HG03064 (cell line): ENCODE results near the gene TUBB3.
A peak's percentile ranks its signal among the peaks of the same experiment; 100 is the strongest.
"Not testable (repeated sequence)": the region's sequence is repeated elsewhere in the genome, so short reads cannot be mapped to it uniquely, and the experiment has no call there.

Experiments
- ATAC-seq: cut with Tn5 transposase; IDR thresholded peaks from one replicate; pipeline ENCODE4 v1.9.1; 2021; ENCODE audit warnings: low read depth; ENCODE audit not compliant: unreplicated experiment

Gene TUBB3

GRCh38 chr16:89922884-89923639, at the start of gene TUBB3:
Gene TUBB3, plus strand, starts transcription at chr16:89923342. Its CDS starts 60 bp downstream, at chr16:89923402.
- ATAC-seq: no peak

GRCh38 chr16:89873972-89874689, 49.0 kb upstream of the TUBB3 start:
- peak; percentile 58 for ATAC-seq

GRCh38 chr16:89879123-89879522, 44.0 kb upstream of the TUBB3 start:
- ATAC-seq: not testable (repeated sequence)

- ATAC-seq: no peak
These were observed 42.4 kb upstream of the TUBB3 start for GRCh38 chr16:89880477-89881367.

DNA sequence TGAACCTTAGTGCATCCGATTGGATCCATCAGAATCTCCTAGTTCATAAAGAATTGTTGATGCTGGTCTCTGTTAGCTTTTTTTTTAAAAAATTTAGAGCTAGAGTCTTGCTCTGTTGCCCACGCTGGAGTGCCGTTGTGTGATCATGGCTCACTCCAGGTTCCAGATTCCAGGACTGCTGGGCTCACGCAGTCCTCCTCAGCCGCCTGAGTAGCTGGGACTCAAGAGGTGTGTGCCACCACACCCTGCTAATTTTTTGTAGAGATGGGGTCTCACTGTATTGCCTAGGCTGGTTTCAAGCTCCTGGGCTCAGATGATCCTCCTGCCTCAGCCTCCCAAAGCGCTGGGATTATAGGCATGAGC, 41.8 kb upstream of the TUBB3 start:
- no peak for ATAC-seq

DNA sequence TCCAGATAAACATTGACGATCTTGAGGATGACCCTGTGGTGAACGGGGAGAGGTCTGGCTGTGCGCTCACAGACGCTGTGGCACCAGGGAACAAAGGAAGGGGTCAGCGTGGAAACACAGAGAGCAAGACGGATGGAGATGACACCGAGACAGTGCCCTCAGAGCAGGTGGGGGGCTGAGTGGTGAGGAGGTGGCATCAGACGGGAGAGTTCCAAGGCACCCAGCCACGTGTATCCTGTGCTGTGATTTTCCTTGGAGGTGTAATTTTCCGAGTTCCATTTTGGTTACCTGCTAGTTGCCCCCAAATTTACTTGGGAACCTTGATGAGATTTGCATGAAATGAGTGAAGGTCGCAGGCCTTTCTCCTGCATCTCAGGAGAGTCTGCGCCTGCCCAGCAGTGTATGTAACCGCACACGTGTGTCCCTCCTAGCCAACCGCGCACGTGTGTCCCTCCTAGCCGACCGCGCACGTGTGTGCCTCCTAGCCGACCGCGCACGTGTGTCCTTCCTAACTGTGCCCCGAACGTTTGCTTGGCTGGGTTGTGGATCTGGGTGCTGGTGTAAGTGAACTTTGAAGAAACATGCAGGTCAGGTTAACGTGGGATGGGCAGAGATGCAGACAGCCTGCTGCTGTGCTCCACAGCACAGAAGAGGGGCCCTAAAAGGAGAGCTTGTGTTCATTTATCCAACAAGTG, 39.6 kb upstream of the TUBB3 start:
- no peak for ATAC-seq

- no peak for ATAC-seq
These were observed 39.1 kb upstream of the TUBB3 start for GRCh38 chr16:89884041-89884421.

DNA sequence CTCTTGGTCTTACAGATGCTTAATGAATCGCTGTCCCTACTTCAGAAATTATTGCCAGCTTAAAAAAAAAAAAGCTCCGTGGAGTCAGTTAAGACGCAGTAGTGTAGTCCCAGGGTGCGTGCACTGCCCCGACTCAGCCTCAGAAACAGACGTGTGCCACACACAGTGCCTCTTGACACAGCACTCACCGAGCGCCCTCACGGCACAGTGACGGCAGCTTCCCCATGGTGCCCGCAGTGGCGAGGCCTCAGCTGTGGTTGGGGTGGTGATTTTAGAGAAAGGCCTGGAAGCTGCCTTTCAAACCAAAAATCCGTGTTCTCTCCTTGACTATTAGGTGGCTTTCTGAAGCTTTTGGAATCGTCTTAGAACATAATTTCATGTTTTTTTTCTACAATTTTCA, 35.9 kb upstream of the TUBB3 start:
- ATAC-seq: no peak

DNA sequence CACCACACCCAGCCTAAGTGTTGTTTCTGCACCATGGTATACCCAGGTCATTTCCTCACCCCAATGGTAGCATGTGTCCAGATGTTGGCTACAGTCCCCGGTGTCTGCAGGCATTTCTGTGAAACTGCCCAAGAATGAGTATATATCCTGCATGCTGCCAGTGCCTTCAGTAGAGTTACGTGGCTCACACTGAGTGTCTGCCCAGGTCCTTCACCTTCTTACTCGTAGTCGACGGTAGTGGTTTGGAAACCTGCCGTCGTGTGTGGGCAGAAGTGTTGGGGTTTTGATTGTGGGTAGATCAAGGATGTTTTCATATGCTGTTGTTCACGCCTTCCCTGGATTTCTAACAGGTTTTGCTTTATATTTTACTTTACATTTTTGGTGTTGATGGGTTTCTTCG, 32.9 kb upstream of the TUBB3 start:
- no peak for ATAC-seq

DNA sequence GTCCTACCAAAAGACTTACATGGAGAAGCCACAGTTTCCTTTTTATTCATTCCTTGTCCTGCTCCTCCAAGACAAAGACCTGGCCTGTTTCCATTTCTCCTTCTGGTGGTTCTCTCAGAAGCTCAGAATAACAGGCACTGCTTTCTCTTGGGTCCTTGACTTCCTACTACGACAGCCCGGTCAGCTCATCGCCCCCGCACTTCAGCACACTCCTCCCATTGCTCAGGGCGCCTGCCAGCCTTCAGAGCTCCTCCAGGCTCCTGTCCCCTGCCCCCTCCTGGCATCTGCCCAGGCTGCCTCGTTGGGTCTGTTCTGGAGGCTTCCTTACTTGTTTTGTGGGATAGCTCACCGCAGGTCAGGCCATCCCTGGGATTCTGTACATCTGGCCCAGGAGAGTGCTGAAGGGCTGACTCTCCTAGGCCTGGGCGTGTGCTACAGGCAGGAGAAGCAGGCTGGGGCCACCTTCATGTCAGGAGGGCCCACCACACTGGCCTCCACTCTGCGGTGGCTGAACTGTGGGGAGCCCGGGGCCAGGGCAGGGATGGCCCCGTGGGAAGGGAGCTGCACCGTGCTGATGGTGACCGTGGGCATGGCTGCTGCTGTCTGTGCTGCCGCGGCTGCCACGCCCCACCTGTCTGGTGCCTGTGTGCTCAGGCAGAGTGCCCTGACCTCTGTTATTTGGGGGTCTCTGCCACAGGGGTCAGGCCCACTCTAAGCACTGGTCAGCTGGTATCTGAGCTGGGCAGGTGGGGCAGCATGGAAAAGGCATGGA, 32.1 kb upstream of the TUBB3 start:
- ATAC-seq: no peak

GRCh38 chr16:89892055-89892630, 31.0 kb upstream of the TUBB3 start:
- ATAC-seq: no peak

GRCh38 chr16:89892635-89893034, 30.5 kb upstream of the TUBB3 start:
- ATAC-seq: no peak

GRCh38 chr16:89893642-89894548, 29.2 kb upstream of the TUBB3 start:
- no peak for ATAC-seq

DNA sequence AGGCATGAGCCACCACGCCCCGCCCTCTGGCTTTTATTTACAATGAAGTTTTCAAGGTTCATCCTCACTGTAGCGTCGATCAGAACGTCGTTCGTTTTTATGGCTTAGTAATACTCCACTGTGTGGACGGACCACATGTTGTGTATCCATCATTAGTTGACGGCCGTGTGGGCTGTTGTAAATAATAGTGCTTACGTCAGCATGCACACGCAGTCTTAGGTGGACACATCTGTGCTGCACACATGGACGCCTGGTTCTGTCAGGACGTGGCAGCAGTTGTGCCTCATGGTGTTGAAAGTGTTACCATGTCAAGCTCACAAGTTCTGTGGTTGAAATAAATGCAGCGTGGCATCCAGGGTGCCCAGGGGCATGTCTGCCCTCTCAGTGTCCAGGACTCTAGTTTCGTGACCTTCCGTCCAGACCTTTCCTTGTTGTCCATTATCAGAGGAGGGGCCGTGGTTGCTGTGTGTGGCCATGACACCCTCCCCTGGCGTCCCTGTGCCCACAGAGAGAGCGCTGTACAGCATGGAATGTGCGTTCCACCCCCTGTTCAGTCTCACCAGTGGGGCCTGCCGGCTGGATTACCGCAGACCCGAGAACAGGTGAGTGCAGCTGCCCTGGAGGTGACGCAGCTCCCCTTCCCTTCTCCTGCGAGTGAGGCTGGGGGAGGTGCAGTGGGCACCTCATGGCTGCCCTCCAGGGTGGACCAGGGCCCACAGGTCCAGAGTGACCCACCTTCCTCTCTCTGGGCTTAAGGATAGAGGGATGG, 27.5 kb upstream of the TUBB3 start:
- ATAC-seq: no peak

DNA sequence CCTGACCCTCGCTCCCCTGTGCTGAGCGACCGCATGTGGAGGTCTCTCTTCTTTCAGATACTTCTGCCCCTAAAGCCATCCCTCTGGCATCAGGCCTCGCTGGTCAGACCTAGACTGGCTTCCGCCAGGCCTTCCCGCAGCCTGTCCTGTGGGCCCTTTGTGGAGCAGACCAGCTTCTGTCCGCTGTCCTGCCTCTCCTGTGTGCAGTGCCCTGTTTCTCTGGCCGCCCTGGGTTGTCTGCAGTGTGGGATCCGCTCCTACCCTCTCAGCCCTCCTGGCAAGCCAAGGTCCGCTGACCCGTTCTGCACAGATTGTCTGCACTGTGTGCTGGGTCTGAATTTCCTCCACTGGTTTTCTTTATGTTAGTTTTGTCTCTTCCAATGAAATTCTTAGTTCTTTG, 25.9 kb upstream of the TUBB3 start:
- no peak for ATAC-seq

DNA sequence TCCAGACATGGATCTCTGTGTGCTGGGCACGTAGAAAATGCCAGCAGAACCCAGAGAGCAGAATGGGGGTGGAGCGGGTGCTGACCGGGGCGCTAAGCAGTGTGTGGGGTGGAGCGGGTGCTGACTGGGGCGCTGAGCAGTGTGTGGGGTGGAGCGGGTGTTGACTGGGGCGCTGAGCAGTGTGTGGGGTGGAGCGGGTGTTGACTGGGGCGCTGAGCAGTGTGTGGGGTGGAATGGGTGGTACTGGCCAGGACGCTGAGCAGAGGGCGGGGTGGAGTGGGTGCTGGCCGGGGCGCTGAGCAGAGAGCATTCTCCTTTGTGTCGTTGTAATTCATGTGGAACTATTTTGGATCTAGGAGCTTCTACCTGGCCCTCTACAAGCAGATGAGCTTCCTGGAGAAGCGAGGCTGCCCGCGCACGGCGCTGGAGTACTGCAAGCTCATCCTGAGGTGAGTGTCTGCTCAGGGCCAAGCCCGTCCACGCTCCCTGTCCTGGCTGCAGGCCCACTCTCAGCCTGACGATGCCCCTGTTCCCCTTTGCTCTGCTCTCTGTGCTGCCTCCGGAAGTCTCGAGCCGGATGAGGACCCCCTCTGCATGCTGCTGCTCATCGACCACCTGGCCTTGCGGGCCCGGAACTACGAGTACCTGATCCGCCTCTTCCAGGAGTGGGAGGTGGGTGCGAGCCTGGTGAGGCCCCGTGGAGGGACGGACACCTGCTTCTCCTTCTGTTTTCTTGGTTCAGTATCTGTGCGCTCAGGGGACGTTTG, 24.8 kb upstream of the TUBB3 start:
- no peak for ATAC-seq

- no peak for ATAC-seq
These were observed 23.2 kb upstream of the TUBB3 start for GRCh38 chr16:89899879-89900481.
